Fibroblast of upper back skin (primary cell): ENCODE measurements around the gene PRKAR1A.
"Not testable (repeated sequence)": the region's sequence is repeated elsewhere in the genome, so short reads cannot be mapped to it uniquely, and the experiment has no call there.

Experiments
- DNase-seq: peaks from one replicate; pipeline ENCODE4 v3.0.0-alpha.2; 2013

Gene PRKAR1A

GRCh38 chr17:68581863-68582645 is 69.8 kb downstream of the PRKAR1A start:
- no peak for DNase-seq

DNA sequence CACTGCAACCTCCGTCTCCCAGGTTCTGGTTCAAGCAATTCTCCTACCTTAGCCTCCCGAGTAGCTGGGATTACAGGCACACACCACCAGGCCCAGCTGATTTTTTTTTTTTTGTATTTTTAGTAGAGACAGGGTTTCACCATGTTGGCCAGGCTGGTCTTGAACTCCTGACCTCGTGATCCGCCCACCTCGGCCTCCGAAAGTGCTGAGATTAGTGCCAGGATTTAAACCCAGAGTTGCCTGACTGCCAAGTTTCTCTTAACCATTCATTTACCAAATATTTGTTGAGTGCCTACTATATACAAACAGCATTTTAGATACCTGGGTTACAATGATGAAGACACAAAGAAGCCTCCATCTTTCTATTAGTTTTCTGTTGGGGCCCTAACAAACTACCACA is 70.6 kb downstream of the PRKAR1A start:
- not testable (repeated sequence) for DNase-seq

DNA sequence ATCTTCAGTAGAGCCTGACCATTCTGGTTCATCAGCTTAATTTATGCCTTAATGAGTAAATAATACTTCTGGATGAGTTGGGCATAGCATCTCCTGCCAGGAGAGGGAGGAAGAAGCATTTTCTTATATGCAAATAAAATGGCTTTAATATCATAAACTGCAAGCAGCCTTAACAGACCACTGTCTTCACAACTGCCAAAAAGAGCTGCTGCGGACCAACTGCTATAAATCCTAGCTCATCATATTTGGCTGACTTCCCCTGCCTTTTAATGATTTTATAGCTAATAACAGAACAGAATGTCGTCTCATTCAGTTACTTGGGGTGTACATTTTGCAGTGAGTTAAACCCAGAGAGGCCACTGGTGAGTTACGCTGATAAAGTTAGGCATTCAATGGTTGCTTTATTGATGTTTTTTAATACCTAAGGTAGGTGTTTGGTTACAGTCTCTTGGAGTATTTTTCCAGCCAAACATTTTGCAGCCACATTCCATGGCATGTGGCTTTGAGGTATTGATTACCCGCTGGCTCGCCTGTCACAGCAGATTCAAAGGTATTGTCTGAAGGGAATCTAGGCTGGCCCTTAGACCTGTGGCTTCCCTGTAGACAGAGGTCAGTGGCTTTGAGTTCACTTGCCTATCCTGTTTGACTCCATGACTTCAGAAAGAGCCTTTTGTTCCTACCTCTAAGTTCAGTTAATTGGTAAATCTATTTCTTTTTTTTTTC is 72.5 kb downstream of the PRKAR1A start:
- no peak for DNase-seq

GRCh38 chr17:68585643-68586042 is 73.4 kb downstream of the PRKAR1A start:
- DNase-seq, result no peak

DNA sequence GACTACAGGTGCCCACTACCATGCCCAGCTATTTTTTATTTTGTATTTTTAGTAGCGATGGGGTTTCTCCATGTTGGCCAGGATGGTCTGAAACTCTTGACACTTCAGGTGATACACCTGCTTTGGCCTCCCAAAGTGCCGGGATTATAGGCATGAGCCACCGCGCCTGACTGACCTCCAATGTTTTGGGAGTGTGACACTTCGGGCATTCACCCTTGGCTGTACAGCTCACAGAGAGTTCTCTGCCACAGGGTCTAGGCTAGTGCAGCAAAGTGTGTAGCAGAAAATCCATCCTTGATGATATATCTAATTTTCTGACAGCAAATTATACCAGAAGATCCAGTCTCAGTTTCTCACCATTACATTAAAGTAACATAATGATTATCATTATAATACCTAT is 74.8 kb downstream of the PRKAR1A start:
- DNase-seq, result no peak

DNA sequence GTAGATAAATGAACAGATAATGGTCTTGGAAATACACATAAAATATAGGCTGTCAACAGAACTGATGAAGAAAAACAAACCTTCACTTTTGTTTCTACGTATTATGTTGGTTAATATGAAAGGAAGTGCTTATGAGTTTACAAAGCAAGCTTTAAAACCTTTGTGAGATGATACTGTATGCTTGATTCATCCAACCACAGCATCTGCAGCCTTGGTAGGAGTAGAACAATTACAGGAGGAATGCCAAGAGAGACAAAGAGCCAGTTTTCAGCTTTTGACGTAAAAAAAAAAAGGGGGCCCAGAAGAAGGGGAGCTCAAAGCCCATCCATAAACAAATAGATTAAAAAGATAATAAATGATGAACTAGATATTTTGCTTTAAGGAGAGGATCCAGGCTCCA is 75.6 kb downstream of the PRKAR1A start:
- peak; percentile 38 for DNase-seq

DNA sequence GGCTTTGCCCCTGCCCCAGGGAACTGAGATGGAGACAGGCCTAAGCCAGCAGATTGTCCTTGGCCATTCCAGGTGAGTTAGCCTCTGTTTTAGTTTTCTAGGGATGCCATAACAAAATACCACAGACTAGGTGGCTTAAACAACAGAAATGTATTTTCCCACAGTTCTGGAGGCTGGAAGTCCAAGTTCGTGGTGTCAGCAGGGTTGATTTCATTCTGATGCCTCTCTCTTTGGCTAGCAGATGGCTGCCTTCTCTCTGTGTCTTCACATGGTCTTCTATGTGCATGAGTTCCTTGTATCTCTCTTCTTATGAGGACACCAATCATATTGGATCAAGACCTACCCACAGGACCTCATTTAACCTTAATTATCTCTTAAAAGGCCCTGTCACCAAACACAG is 76.1 kb downstream of the PRKAR1A start:
- DNase-seq, result no peak

GRCh38 chr17:68589086-68589485 is 76.9 kb downstream of the PRKAR1A start:
- no peak for DNase-seq

GRCh38 chr17:68591583-68591982 is 79.4 kb downstream of the PRKAR1A start:
- DNase-seq, result peak; percentile 31

GRCh38 chr17:68592009-68592408 is 79.8 kb downstream of the PRKAR1A start:
- peak; percentile 71 for DNase-seq

DNA sequence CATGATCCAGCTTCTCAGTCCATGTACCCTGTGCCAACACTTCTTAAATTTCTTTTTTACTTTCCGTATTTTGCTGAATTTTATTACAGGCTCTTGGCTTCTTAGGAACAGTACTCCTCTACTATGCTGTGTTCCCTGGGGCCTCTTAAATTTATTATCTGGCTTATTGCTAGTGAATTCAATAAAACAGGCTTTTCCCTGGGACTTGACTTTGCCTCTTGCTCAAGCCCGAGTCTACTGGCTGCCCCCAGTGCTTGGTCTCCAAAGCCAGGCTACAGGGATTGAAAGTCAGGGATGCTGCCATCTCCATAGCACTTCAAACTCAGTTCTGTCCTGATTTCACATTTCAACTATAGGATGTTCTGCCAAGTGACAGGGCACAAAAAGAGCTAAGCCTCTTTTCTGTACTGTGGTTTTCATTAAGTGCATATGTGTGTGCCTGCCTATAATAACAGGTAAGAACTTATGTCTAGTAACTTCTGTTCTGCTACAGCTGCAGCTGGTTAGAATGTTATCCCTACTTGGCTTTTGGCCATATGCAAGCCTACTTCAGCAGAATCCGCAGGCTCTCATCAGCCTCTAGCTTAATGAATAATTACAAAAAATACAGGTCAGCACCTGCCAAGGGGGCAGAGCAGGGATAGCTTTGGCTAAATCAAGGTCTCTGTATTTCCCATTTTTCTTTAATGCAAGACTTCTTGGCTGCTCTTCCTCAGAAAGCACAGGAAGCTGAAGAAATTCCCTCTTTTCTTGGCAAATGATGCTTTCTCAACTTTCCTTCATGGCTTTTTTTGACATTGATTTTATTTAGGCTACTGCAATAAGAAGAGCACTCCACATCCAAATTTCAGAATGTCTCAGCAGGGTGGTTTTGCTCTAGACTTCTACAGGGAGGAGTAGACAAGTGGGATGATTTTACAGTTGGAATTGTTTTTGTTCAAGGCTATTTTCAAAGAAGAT is 80.7 kb downstream of the PRKAR1A start:
- peak; percentile 53 for DNase-seq

- no peak for DNase-seq
Measured at GRCh38 chr17:68594552-68594951, 82.3 kb downstream of the PRKAR1A start.

GRCh38 chr17:68595496-68595895 is 83.3 kb downstream of the PRKAR1A start:
- DNase-seq, result peak; percentile 63

- DNase-seq, result no peak
Measured at GRCh38 chr17:68595986-68596385, 83.8 kb downstream of the PRKAR1A start.

DNA sequence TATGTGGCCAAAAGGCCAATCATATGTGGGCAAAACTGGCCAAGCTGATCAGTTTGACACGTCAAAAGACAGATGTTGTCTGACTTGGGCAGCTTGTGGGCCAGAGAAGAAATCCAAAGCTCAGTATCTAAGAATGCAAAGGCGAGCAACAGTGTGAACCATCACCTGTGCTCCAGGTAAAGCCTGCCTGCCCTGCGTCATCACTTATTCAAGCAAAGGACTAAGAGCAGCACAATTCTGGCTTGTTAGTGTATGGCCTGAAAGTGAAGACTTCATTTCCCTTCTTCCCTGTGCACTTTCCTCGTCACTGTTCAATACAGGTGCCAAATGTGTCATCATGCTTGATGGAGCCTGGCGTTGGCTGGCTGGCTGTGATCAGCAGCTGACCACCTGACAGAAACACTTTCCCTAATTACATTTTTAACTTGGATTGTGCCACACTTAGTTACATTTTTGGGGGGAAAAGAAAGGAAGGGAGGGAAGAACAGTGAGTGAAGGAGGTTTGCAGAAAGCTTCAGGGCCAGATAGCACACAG is 84.2 kb downstream of the PRKAR1A start:
- no peak for DNase-seq

DNA sequence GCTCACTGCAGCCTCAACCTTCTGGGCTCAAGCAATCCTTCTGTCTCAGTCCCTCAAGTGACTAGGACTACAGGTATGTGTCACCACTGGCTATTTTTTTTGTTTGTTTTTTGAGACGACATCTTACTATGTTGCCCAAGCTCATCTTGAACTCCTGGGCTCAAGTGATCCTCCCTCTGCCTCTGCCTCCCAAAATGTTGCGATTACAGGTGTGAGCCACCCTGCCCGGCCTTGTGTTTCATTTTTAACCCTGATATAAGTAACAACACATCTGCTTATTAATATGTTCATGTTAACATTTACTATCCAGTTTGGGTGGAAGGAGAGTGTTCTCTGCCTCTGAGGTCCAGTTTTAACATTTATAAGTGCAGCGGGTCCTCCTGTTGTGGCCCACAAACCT is 85.8 kb downstream of the PRKAR1A start:
- no peak for DNase-seq

GRCh38 chr17:68598545-68598961 is 86.3 kb downstream of the PRKAR1A start:
- DNase-seq, result no peak

- peak; percentile 86 for DNase-seq
Measured at GRCh38 chr17:68599091-68599490, 86.9 kb downstream of the PRKAR1A start.

DNA sequence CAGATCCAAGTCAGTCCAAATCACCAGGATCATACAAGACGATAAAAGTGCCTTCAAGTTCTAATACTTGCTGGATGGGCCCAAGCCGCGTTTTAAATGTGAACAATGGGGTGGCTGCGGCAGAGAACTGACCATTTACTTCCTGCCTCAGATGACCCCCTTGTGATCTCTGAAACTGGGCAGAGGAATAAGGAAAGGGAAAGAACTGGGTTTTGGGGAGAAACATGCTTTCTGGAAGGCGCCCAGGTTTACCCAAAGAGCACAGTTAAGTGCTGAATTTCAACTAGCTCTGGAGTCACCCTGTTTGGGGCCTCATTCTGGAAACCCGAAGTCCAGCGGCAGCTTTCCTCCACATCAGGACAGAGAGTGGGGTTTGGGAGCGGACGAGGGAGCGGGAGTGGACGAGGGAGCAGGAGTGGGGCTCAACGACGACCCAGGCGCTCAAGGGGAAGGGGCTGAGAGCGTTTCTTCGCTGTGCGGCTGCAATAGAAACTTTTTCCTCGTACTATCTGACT is 87.4 kb downstream of the PRKAR1A start:
- no peak for DNase-seq

- no peak for DNase-seq
Measured at GRCh38 chr17:68600067-68600930, 88.1 kb downstream of the PRKAR1A start.
